ENCODE measurements around the gene CAPN7.

CAPN7 gene

DNA sequence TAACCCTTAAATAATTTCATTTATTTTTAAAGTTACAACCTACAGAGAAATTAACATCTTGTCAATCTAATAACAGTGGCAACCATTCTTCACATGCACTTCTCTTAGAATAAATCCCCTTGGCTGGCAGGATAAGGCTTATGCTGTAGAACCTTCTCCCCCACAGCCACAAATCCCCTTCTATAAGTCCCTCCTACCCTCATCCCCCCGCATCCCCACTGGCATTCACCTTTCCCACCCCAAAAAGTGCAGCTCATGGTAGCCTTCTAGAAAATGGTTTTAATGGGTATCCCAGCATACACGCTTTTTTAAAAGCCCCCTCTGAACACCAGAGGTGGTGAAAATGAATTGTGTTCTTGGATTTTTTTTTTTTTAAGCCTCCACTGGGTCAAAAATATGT, 49.2 kb downstream of the CAPN7 start:
- no peak for DNase-seq

DNA sequence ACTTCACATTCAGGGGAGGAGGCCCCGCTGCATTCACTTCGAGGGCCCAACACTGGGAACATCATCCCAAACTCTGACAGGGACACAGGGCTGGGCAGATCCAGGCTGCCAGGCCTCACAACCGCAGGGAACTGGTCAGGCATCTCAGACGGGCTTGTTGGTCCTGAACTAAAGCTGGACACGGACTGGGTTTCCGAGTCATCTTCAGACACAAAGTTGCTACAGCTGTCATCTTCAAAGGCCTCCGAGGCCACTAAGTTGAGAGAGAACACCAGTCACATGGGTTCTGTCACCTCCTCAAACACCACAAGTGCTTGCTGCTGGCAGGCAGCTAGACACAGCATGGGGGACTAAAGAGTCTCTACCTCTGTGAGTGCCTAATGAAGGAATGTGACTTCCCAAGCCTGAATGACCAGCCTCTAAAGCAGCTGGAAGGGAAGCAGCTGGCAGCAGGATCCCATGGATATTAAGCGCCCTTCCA, 50.9 kb downstream of the CAPN7 start:
- DNase-seq = no peak

DNA sequence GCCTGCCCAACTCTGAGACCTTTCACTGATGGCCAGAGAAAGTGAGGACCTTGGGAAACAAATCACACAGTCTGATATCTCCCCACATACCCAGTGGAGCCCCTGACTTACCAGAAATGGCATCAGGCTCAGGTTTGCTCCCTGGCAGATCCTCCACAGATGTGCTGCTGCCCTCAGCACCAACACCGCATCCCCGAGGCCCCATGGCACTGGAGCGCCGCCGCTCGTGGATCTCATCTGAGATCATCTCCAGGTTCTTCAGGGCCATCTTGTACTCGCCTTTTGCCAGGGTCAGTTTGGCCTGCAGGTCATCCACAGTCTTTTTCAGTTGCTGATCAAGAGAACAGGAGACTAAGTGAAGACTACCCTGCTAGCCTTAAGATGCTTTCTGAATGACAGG, 52.7 kb downstream of the CAPN7 start:
- no peak for DNase-seq

DNA sequence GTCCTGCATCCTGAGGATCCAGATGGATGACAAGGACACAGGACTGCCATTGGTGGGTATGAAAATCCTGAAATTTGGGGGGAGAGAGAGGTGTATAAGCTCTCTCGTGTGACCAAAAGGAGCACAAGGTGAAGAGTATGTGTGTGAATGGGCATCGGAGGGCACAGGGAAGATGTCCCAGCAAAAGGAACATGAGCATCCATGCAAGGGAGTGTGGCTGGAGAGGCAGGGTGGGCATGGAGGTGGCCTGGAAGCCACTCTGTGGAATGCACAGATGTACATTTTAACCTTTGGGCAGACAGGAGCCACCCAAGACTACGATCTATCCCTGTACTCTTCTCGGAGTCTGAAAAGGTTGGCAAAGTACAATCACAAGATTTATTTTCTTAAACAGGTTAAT, 54.5 kb downstream of the CAPN7 start:
- no peak for DNase-seq

DNA sequence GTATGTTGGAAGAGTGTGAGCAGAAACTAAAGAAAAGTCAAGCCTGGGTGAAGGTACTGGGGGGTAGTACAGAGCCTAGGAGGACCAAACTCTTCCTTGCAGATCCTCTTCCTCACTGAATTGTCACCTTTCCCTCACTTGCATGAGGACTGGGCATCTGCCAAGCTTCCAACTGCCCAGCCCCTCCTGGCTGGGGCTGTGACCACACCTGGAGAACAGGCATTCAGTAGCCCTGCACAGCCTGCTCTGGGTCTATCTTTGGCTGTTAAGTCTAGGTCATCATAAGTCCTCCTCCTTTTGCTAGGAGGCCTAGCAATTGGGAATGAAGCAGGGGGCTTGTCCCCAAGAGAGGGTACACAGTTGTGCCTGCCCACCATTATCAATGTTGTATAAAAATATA, 55.2 kb downstream of the CAPN7 start:
- no peak for DNase-seq

DNA sequence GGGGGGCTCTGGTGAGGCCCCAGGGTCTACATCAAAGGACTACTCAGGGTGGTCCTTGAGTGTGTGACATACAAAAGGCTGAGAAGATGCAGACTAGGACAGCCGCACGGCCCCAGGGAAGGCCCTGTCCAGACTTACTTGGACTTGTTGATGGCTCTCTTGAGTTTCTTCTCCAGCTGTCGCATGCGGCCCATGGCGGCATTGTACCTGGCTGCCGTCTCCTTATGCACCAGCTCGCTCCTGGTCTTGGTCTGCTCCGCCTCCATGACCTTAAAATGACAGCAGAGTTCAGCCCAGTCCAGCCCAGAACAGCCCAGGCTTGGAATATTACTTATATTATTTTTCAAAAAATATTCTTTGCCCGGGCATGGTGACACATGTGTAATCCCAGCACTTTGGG, 56.0 kb downstream of the CAPN7 start:
- no peak for DNase-seq

DNA sequence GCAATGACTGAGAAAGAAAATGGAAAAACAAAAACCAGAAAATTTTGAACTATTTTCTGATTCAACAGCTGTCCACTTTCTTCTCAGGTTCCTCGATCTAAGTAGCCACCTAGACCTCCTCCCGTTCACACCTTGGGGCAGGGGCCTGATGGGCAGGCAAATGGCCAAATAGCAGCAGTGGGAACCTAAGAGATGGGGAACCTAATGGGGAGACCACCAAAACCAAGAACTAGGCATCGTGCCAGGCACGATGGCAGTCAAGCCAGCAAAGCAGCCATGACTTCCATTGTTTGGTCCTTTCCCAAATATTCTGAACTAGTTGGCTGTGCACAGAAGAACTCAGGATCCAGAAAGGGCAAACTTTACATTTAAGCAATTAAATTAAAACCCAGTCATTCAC, 57.1 kb downstream of the CAPN7 start:
- DNase-seq = no peak

DNA sequence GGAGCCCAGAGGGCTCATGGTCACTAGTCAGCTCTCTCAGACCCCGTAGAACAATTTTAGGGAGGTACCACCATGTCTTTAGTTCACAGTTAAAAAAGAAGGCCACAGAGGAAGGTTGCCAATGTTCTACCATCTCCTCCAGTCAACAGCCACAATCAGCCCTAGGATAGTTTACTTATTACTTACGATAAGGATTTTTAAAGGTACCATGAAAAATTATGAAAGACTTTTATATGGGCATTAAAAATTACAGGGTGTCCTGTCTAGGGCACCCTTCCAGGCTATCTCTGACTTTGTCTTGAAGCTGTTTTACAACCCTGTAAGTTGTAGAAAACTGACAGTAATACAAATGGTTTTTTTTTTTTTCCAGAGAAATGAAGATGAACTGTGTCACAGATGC, 57.9 kb downstream of the CAPN7 start:
- no peak for DNase-seq

DNA sequence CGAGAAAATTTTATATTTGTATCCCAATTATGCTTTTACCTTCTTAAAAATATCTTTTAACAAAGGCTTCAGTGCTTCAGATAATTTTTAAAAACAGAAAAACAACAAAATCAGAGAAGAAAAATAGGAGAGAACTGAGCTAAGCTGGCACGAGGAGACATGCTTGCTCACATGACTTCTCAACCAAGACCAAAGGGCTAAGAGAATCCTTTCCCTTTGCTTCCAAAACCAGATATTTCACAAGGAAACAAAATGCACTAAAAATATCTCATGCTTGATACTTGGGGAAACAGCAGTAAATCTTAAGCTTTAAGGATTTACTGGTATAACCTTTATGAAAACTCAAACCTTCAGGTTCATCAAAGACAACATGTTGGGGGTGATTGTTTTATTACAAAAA, 58.4 kb downstream of the CAPN7 start:
- DNase-seq = no peak

DNA sequence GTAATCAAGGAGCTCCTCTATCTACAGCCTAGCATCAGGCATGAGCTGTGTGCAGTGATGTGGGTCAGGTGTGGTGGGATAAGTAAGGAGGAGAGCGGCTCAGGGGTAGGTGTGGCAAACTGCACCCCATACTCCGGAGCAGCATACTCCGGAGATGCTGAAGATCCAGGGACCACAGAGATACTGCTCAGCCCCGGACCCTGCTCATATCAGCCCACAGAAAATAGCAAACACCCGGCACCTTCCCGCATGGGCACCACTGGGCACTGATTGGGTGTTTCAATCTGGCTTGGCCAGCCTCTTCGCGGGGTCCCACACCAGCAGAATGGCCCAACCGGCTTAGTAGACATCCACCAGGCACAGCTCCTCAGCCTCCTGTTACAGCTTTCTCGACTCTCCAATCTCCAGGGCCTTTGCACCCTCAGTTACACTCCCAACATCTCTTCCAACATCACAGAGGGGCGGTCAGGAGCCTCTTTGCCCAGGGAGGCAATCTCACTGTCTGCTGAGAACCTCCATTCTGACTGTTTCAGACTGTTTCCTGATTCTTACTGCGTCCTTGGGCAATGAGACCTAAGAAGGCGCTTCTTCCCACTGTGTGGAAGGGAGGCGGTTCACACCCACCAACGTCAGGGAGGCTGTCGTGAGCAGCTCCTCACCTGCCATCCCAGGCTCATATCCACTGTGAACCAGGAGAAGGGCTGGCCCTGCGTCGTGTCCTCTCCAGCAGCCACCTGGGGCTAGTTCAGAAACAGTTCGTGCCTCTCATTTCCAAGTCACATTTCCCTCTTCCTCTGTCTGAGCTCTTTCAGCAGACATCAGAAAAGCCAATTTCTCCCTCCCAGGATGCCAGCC, 59.8 kb downstream of the CAPN7 start:
- no peak for DNase-seq

DNA sequence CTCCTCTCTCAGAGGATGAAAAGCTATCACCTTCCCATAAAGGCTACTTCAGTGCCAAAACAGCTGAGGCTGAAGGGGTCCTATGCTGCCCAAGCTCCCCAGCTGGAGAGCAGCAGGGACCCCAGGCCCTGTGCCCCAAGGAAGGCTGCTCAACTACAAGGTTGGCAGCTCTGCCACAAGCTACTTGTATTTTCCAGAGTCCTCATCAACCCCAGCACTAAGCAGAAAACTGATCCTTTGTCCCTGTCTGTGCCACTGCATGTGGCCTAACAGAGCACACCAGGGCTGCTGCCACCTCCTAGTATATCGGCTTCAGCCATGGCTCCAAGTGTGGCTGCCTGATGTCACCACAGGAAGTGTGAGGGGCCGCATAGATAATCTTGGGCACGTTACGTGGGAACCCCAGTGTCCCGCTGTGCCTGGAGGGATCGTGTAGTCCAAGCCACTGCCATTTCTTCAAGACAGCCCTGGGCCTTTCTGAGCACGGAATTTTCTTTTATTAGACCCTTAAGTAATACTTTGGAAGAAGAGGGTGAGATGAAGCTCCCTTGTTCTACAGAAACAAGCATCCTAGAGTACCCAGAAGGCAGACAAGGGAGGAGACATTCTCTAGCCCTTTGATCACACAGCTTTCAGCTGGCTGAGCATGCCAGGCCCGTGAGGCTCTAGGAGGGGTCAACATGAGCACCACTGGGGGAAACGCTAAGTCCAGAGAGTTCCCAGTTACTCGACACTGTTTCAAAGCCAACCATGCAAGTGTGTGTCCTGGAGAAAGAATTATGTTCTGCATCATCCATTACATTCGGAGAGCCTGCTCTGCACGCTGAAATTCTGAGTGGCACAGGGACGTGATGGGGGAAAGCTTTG, 60.7 kb downstream of the CAPN7 start:
- no peak for DNase-seq

DNA sequence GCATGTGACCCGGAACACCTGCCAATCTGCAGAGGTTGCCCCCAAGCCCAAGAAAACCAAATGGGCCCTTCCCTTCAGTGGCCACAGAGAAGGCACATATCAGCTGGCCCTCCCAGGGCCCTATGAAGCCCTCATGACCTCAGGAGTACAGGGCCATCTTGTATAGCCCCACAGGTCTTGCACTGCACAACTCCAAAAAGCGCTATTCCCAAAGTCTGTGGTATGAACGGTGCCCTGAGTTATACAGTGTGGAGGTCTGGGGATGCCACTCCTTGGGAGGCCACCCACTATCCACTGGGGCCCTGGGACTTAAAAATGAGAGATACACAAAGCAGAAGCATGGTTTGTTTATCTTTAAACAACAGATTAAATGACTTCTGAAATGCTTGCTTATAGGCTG, 61.5 kb downstream of the CAPN7 start:
- DNase-seq = no peak

DNA sequence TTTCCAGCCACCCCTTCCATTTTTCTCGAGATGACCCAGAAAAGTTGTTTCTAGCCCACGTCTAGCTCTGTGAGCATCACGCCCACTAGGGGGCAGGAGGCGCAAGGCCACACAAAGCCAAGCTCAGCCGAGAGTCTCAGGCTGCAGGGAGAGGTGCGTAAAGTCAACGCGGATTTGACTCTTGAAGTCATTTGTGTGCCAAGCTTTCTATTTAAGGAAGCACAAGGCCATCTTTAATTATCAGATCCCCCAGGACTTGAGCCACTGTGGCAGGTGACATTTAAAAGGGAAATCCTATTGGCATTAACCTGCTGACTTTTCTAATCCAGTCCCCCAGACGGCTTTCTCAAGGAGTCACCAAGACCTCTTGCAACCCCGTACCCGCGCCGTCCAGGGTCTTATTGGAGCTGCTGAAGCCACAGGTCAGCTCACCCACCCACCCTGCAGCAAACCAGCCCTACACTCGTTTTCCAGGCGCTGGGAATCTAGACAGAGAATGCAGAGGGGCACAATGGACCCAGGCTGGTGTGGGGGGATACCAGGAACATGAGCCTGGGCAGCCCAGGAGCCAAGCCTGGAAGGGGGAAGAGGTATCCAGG, 62.1 kb downstream of the CAPN7 start:
- DNase-seq = no peak

DNA sequence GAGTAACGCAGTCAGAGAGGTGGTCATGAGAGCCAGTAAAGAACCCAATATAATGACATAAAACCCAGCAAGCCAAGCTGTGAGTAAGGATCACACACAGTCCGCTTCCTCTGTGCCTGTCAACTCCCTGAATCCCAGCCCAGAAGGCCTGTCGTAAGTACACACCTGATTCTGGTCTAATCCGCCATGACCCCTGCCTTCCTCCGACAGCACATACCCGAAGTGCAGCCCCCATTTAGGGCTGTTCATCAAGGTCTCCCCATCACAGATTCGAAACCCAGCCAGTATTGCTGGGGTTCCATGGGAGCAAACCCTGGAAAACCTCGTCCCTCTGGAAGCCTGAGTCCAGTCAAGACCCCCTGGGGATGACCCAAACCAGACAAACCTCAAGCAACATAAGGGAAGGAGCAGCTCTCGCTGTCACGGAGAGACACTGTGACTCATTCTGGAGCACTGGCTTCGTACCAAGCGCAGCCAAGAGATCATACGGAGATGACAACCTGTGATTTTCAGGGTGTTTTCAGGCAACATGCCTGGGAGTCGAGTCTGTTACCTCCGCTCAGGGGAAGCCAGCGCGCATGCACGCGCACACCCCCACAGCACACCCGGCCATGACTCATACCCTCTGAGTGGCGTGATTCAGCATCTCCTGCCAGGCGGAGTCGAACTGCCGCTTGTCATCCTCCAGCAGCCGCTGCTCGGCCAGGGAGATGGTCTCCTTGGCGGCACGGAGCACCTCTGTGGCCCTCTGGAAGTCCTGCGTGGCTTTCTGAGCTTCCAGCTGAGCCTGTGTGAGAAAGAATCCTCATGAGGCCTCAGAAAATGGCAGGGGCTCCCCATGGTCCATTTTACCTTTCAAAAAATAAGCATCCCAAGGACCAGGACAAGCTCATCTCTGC, 63.3 kb downstream of the CAPN7 start:
- DNase-seq = no peak

DNA sequence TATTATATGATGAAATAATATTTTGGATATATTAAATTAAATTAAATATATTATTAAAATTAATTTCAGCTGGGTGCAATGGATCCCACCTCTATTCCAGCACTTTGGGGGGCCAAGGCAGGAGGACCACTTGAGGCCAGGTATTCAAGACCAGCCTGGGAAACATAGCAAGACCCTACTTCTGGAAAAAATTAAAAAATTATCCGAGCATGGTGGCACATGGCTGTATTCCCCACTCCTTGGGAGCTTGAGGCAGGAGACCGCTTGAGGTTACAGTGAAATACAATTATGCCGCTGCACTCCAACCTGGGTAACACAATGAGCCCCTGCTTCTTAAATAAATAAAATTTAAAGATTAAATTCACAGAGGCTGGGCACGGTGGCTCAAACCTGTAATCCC, 65.0 kb downstream of the CAPN7 start:
- DNase-seq = no peak

DNA sequence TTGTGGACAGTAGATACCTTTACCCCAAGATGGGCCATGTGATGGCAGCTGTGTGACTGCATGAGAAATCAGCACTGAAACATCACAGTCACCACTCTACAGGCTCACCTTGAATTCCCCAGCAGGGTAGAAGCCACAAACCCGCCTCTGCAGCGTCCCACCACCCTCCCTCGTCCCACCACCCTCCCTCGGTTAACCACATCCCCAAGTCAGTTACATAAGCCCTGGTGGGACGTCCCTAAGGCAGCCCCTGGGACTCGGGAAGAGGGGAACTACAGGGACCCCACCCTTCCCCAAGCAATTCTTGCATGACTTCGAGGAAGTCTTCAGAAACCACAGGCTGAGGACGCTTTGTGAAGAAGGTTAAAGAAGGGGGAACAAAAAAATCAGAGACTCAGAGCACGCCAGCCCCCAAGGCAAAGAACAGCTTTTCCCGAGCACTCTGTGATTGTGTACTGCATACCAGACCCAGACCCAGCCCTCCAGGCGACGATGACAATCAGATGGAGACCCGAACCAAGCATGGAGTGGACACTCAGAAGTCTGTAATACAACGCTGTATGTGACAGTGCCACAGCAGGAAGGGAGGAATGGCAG, 65.8 kb downstream of the CAPN7 start:
- DNase-seq = no peak

DNA sequence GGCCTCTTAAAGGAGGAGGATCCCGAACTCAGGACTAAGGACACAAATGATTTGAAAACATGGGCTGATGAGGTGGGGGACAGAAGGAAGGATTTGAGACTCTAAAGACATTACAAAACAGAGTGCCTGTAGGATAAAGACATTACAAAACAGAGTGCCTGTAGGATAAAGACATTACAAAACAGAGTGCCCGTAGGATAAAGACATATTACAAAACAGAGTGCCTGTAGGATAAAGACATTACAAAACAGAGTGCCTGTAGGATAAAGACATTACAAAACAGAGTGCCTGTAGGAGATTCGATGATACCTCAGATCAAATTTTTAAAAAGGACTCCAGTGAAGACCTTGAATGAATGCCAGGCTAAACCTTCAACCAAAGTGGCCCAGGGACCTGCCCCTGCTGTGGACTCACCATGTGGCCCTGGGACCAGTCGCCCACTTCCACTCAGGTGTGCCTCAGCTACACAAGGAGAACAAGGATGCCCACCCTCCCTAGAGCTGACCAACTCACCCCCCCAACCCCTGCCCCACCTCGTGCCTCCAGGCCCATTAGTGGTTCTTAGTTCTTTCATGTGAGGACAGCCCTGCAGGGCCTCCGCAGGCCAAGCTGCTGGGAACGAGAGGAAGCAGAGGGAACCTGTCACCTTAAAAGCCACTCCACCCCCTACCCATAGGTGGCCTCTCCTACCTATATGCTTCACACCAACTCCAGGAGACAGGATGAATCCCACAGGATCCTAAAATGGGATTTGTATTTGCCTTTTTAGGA, 66.6 kb downstream of the CAPN7 start:
- DNase-seq = no peak

DNA sequence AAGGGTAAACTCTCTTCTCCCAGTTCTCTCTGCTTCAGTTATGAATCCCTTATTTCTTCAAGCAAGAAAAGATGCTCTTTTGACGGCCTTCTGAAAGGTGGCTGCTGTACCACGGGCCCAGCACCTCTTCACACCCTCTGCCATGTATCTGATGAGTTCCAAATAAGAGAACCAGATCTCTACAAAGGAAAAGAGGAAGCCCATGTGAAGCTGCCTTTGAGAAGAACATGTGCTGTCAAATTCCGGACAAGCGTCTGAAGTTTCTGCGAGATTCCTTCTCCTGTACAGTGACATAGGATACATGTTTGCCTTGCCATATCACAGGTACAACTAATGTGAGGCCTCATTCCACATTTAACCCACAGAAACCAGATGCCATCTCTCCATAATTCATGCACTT, 67.2 kb downstream of the CAPN7 start:
- no peak for DNase-seq

DNA sequence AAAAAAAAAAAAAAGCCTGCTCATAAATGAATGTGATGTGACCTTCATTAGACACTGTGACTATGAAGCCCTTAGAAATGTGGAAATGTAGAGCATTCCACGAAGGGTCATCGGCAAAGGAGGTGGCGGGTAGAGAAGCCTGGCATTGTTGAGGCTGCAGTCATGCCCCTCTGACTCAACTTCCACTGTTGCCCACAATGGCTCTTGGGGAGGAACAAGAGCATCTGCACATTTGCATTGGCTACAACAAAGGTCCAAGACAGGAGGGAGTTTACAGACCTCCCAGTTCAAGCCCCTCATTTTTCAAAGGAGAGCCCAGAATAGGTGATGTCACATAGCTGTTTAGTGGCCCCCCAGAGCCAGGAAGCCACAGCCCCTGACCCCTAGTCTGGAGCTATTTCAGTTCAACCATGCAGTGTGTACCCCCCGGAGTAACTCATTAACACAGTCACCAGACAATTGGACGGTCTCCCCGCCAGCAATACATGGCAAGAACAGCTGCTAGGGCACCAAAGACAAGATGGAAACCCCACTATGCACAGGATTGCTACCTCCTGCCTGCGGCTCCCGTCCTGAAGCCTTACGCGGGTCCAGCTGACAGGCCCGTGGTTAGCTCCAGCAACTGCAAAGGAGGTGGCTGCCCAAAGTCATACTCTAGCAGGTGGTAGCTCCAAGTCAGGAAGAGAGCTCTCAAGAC, 70.1 kb downstream of the CAPN7 start:
- DNase-seq = no peak

DNA sequence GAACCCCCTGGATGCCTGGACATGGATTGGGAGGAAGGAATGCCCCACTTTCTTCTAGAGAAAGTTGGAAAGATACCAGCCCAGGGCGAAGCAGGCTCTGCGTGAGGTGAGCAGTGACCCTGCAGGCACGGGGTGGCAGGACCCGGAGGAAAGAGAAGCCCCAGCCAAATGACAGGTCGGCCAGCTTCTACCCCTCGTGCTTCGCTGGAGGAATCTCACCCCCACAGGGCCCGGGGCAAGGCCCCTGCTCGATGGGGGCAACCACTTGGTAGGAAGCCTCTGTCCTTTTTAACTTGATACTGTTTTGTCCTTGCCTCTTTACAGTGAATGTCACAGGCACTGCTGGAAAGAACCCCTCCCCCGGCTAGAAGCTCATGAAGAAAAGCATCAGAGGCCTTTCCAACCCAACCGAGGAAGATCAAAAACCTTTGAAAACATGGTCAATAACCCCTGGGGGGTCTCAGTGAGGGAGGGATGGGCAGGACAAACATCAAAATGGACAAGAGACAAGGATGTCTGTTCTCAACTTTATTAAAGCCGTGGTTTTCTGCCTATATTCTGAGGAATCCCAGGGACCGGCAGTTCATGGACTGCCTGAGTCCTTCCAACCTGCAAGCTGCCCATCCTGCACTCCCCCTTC, 71.9 kb downstream of the CAPN7 start:
- DNase-seq = no peak
